HCT116 (cell line): ENCODE measurements around the gene C10orf53. TPM values are rescaled to one million over a fixed set of nuclear protein-coding genes. Genes with fewer than 3 reads are reported as not detected.

Experiments
- ATAC-seq: fragments of 200-7000 bp; cut with Tn5 transposase; 2 replicates; pipeline ENCODE4 v1.9.1; 2020; ENCODE audit warnings: mild to moderate bottlenecking, moderate library complexity
- Bru-seq: library from RNA; stranded (reverse); fragments of 400-500 nt; gene quantifications from one replicate; lab custom pipeline; 2021; lab: Mats Ljungman, UMichigan
- BruChase-seq, 2 experiments: library from RNA; stranded (reverse); fragments of 400-500 nt; gene quantifications; one replicate each; lab custom pipeline; 2021; lab: Mats Ljungman, UMichigan
- BruUV-seq: library from RNA; stranded (reverse); fragments of 400-500 nt; replicated peaks from 2 replicates; lab custom pipeline; 2021; lab: Mats Ljungman, UMichigan
- CTCF ChIA-PET: fragments of 300-600 bp; sonication (Branson Sonifier 250); formaldehyde crosslinking; loops from one replicate; lab custom pipeline; 2021; ENCODE audit warnings: antibody characterized with exemption; lab: Charles Lee
- POLR2A ChIA-PET: fragments of 300-600, 350-600 bp; sonication (Branson Sonifier 250); formaldehyde crosslinking; loops from one replicate; lab custom pipeline; 2021; ENCODE audit warnings: antibody characterized with exemption; lab: Charles Lee
- RAD21 ChIA-PET, 2 experiments: fragments of 300-600 bp; sonication (Branson Sonifier 250); formaldehyde crosslinking; loops; one replicate each; lab custom pipeline; 2023; ENCODE audit warnings: low total read pairs in 2 of 2; ENCODE audit not compliant: uncharacterized antibody in 2 of 2, unreplicated experiment in 2 of 2, low non-redundant PET in 1 of 2; lab: Charles Lee
- DNase-seq: peaks from one replicate; pipeline ENCODE4 v3.0.0-alpha.2; 2010; ENCODE audit warnings: low read depth, low spot score
- H2AFZ ChIP-seq: fragments of 200-600 bp; shearing (Covaris generic), sonication (generic); 2 replicates; pipeline ENCODE4 v1.6.1; 2017; ENCODE audit warnings: low read depth, mixed run types, mixed read lengths, antibody characterized with exemption, low read length; ENCODE audit not compliant: poor library complexity, severe bottlenecking
- H3K27ac ChIP-seq: 2 replicates; pipeline ENCODE4 v1.5.1; 2012; ENCODE audit warnings: low read depth, low read length
- H3K27me3 ChIP-seq: fragments of 200-600 bp; sonication (generic); 2 replicates; pipeline ENCODE4 v1.6.1; 2016; ENCODE audit warnings: mixed run types, low read length, mixed read lengths; ENCODE audit not compliant: insufficient read depth
- H3K36me3 ChIP-seq, 2 experiments: fragments of 200-500 bp in 1 of 2; fragments of 200-600 bp in 1 of 2; sonication (Bioruptor generic) in 1 of 2; sonication (generic) in 1 of 2; 2 replicates each; pipeline versions ENCODE4 v1.5.1 to v1.6.1; 2014 to 2016; ENCODE audit warnings: low read length in 2 of 2, inconsistent platforms in 1 of 2, mixed read lengths in 1 of 2, mixed run types in 1 of 2; ENCODE audit not compliant: insufficient read depth in 2 of 2, control insufficient read depth in 1 of 2
- H3K4me1 ChIP-seq, 2 experiments: fragments of 200-600 bp in 1 of 2; sonication (generic) in 1 of 2; 2 replicates each; pipeline versions ENCODE4 v1.5.1 to v1.6.1; 2012 to 2017; ENCODE audit warnings: low read length in 2 of 2, inconsistent platforms in 1 of 2, mild to moderate bottlenecking in 1 of 2, mixed read lengths in 1 of 2, mixed run types in 1 of 2, moderate library complexity in 1 of 2; ENCODE audit not compliant: insufficient read depth in 2 of 2, control insufficient read depth in 1 of 2
- H3K4me2 ChIP-seq: fragments of 200-600 bp; sonication (generic); 2 replicates; pipeline ENCODE4 v1.6.1; 2017; ENCODE audit warnings: mixed run types, low read length, mixed read lengths
- H3K4me3 ChIP-seq, 2 experiments: fragments of 200-600 bp in 1 of 2; sonication (generic) in 1 of 2; replicated peaks in 1 of 2; 2 replicates each; pipeline ENCODE4 v1.5.1; 2011 to 2016; ENCODE audit warnings: low read length in 2 of 2, control low read depth in 1 of 2, low read depth in 1 of 2, mild to moderate bottlenecking in 1 of 2, mixed read lengths in 1 of 2, mixed run types in 1 of 2
- H3K79me2 ChIP-seq: fragments of 200-600 bp; sonication (generic); 2 replicates; pipeline ENCODE4 v1.6.1; 2017; ENCODE audit warnings: mild to moderate bottlenecking, mixed run types, low read length, moderate library complexity, mixed read lengths; ENCODE audit not compliant: insufficient read depth
- H3K9ac ChIP-seq: fragments of 200-600 bp; sonication (generic); 2 replicates; pipeline ENCODE4 v1.6.1; 2016; ENCODE audit warnings: low read length, mixed read lengths
- H3K9me2 ChIP-seq: fragments of 200-600 bp; sonication (generic), shearing (Covaris generic); 2 replicates; pipeline ENCODE4 v1.6.1; 2017; ENCODE audit warnings: mixed run types, mild to moderate bottlenecking, moderate library complexity; ENCODE audit not compliant: insufficient read depth
- H3K9me3 ChIP-seq, 2 experiments: fragments of 200-500 bp in 1 of 2; fragments of 200-600 bp in 1 of 2; sonication (Bioruptor generic) in 1 of 2; sonication (generic) in 1 of 2; 2 replicates each; pipeline ENCODE4 v1.6.1; 2014 to 2017; ENCODE audit warnings: low read length in 2 of 2, mixed read lengths in 2 of 2, inconsistent platforms in 1 of 2, low read depth in 1 of 2, mild to moderate bottlenecking in 1 of 2, mixed run types in 1 of 2, moderate library complexity in 1 of 2; ENCODE audit not compliant: control insufficient read depth in 1 of 2, insufficient read depth in 1 of 2
- H4K20me1 ChIP-seq: fragments of 200-600 bp; sonication (generic), shearing (Covaris generic); 2 replicates; pipeline ENCODE4 v1.6.1; 2017; ENCODE audit warnings: mixed run types, mild to moderate bottlenecking, moderate library complexity; ENCODE audit not compliant: insufficient read depth
- EGR1 ChIP-seq: IDR thresholded peaks from 2 replicates; pipeline ENCODE4 v1.6.1; 2012; ENCODE audit warnings: low read depth
- EZH2phosphoT487 ChIP-seq: fragments of 200-600 bp; IDR thresholded peaks from 2 replicates; pipeline ENCODE4 v1.6.1; 2018; ENCODE audit warnings: antibody characterized with exemption, borderline replicate concordance
- RAD21 ChIP-seq: IDR thresholded peaks from 2 replicates; pipeline ENCODE4 v1.6.1; 2012; ENCODE audit warnings: low read depth, mild to moderate bottlenecking
- REST ChIP-seq: IDR thresholded peaks from 2 replicates; pipeline ENCODE4 v1.6.1; 2012; ENCODE audit warnings: low read depth
- SIN3A ChIP-seq: IDR thresholded peaks from 2 replicates; pipeline ENCODE4 v1.6.1; 2012; ENCODE audit warnings: low read depth
- SRF ChIP-seq: IDR thresholded peaks from 2 replicates; pipeline ENCODE4 v1.6.1; 2012; ENCODE audit warnings: low read depth
- intact Hi-C: fragments of 100-400 bp; cut with micrococcal nuclease; formaldehyde crosslinking; loops from 2 replicates; pipeline ENCODE4 v1.10.0; 2022
- long read RNA-seq: library from polyadenylated mRNA; unstranded; transcript quantifications from one replicate; pipeline ENCODE4 v2.0.0, GENCODE V29; 2021; ENCODE audit not compliant: unreplicated experiment
- polyA plus RNA-seq: library from polyadenylated mRNA; unstranded; fragments of >200 nt; gene quantifications from 2 replicates; pipeline ENCODE4 v1.2.1, GENCODE V29; 2012; ENCODE audit warnings: missing spikeins
- total RNA-seq: library from RNA; stranded (reverse); gene quantifications from one replicate; pipeline ENCODE4 v1.2.1, GENCODE V29; 2021; ENCODE audit not compliant: unreplicated experiment
- TF ChIP-seq, protein P1 (sequence below): IDR thresholded peaks from 2 replicates; pipeline ENCODE4 v1.6.1; 2011; ENCODE audit warnings: mild to moderate bottlenecking, low read length, moderate library complexity; ENCODE audit not compliant: insufficient replicate concordance; ENCODE audit errors: extremely low read depth

Gene C10orf53
- total RNA-seq (not detected), Bru-seq, nascent RNA (not detected), BruChase-seq, experiment 1, labeled RNA remaining after a 6-hour chase (not detected), BruChase-seq, experiment 2, labeled RNA remaining after a 2-hour chase (not detected)
- polyA plus RNA-seq = not detected in 2 replicates
- long read RNA-seq = 0 reads

GRCh38 chr10:49679480-49679893 is at the start of gene C10orf53:
Gene C10orf53 (plus strand): TSS chr10:49679651. CDS start chr10:49679698, 47 bp downstream.
- no TSS peak for BruUV-seq
- ChIA-PET RAD21 (no interaction called here), POLR2A (no interaction called here), CTCF (no interaction called here)
- 0 out of 2 replicates have a peak, but pooled peaks cover 6% of the 10 kb centered on the region for H3K27me3 ChIP-seq
- H3K4me1 ChIP-seq = no peaks in the 10 kb centered on the region
- no peaks in the 10 kb centered on the region for H3K79me2 ChIP-seq
- no peak within 1 kb of the TSS for H3K9ac ChIP-seq
- no peak within 1 kb of the TSS for H3K27ac ChIP-seq
- no peak within 1 kb of the TSS for H3K4me2 ChIP-seq
- TF ChIP-seq, protein P1, sequence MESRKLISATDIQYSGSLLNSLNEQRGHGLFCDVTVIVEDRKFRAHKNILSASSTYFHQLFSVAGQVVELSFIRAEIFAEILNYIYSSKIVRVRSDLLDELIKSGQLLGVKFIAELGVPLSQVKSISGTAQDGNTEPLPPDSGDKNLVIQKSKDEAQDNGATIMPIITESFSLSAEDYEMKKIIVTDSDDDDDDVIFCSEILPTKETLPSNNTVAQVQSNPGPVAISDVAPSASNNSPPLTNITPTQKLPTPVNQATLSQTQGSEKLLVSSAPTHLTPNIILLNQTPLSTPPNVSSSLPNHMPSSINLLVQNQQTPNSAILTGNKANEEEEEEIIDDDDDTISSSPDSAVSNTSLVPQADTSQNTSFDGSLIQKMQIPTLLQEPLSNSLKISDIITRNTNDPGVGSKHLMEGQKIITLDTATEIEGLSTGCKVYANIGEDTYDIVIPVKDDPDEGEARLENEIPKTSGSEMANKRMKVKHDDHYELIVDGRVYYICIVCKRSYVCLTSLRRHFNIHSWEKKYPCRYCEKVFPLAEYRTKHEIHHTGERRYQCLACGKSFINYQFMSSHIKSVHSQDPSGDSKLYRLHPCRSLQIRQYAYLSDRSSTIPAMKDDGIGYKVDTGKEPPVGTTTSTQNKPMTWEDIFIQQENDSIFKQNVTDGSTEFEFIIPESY = no peak
- TF ChIP-seq EZH2phosphoT487 = no peak
- no peak for TF ChIP-seq RAD21
- no peak for TF ChIP-seq SRF
- no peak for TF ChIP-seq SIN3A
- no peak for TF ChIP-seq EGR1
- no peak for TF ChIP-seq REST
- H3K9me2 ChIP-seq = no peaks in the 10 kb centered on the region
- H3K36me3 ChIP-seq = no peaks in the 10 kb centered on the region
- no peaks in the 10 kb centered on the region for H4K20me1 ChIP-seq
- H2AFZ ChIP-seq = no peak within 1 kb of the TSS
- intact Hi-C loops = no loop called here
- no peak for ATAC-seq
- H3K9me3 ChIP-seq = no peaks in the 10 kb centered on the region
- no peak within 1 kb of the TSS for H3K4me3 ChIP-seq
- DNase-seq = no peak
